ENCODE data around the gene UBXN10.
A peak's percentile ranks its signal among the peaks of the same experiment; 100 is the strongest.
"Not testable (repeated sequence)": the region's sequence is repeated elsewhere in the genome, so short reads cannot be mapped to it uniquely, and the experiment has no call there.

UBXN10 gene

DNA sequence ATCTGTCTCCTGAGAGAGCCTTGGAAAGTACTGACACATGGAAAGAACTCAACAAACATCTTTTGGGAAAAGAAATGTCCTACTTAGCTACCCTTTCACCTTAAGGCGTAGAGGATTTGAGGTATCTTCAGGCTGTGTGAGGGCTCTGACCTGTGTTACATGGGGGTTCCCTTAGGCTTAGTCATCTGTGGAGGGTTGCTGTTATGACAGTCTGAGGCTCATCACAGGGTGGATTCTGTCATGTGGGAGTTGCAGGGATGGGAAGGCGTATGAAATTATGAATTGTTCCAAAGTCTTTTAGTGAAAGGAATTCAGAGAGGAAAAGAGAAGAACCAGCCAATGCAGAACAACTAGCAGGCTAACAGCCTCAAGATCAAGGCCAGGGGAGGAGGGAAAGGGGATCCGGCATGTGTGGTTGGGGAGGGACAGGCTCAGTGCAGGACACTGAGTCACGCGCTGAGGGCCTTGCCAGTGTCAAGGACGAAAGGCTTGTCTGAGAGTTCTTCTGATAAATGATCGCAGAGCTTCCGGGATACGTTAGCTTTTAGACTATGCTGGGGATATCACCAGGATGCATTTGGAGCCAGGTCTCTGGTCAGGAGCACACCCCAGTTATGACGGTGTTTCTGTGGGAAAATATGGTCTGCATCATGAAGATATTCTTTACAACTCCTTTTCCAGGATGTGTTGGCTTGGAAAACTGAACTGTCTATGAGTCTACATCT lies 25.0 kb downstream of the UBXN10 start:
- DNase-seq: no peak

DNA sequence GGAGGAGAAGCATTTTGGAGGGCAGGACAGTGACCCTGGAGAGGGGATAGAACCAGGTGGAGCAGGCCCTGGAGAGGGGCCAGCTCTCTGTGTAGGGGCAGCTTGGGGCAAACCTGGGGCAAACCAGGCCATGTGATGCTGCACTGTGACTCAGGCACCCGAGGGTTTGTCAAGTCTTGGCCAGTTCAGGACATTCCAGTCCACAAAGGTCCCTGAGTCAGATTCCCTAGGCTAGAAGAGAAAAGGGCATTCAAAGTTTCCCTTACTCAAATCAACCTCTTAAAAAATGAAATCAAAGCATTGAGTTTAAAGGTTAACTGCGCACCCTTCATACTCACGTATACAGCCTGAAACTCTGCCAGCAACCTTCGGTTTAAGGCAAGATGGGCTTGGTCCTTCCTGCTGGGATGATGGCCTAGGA lies 25.6 kb downstream of the UBXN10 start:
- no peak for DNase-seq

DNA sequence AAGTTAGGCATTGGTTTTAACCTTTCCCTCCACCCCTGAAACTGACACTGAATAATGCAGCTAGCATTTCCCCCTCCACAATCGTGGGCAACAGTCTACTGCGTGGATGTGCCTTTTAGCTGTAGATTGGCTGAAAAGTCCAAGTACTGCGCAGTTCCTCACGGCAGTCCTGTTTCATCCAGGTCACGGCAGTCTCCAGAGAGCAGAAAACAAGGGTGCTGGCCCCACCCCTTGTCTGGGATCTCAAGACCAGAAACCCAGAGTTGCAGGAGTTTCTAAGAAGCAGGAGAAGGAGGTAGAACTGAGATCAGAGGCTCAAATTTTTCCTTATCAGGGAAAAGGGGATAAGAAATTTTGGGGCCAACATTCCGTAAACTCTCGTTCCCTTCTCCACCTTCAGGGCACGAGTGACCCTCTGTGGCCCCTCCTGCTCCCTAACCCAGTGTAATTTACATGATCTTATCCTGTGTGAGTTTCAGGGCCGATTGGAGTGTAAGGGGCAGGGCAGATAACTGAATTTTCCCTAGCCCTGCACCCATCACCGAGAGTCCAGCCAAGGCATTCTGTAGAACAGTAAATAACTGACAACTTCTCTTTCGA lies 26.3 kb downstream of the UBXN10 start:
- DNase-seq: no peak

DNA sequence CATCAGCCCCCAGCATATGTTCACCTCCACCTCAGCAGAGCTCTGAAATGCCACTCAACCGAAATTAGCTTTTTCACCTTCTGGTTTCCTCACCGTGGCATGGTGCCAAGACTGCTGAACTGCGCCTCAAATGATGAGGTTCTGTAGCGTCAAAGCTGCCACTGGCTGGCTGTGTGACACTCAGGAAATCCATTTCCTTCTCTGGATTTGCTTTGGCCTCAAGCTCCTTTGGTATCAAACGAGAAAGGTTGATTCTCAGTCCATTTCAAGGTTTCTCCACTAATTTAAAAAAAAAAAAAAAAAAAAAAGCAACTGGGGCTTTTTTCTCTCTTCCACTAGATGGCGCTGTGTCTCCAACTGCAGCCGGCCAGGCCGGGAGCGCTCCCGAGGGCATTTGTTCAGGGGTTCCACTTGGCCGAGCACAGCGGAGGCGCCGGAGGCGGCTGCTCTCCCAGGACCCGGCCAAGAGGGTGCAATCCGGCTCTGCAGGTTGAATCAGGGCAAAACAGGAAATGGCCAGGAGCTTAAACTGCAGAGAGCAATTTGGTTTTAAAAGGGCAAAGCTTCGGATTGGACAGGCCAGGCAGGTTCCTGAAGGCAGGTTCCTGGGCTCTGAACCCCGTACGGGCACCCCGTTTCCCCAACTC lies 26.9 kb downstream of the UBXN10 start:
- peak; percentile 28 for DNase-seq

DNA sequence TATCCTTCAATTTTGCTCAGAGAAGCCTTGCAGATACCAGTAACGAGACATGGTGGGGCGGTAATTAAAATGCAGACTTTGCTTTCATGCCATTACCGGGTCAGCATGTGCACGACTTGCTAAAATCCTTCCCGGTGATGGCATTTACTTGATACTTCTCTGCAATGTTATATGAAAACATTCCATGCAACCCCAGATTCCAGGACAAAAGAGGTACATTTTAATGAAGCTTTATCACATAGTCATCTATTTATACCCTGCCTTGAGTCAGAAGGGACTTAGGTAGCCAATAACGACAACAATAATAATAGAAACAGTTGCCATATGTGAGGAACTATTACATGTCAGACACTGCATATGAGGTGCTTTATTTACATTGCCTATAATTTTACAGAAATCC lies 29.8 kb downstream of the UBXN10 start:
- no peak for DNase-seq

- no peak for DNase-seq
Observed at GRCh38 chr1:20216574-20216973, 30.7 kb downstream of the UBXN10 start.

DNA sequence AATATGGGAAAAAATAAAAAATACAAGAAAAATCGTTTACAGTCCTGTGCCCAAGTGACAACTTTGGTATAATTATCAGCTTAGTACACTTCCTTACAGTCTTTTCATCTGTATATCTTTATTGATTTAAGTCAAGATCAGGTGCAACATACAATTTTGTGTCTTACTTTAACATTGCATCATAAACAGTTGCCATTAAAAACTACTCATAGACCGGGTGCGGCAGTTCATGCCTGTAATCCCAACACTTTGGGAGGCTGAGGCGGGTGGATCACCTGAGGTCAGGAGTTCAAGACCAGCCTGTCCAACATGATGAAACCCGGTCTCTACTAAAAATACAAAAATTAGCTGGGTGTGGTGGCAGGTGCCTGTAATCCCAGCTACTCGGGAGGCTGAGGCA lies 33.2 kb downstream of the UBXN10 start:
- DNase-seq: not testable (repeated sequence)

- DNase-seq: no peak
Observed at GRCh38 chr1:20220036-20220435, 34.1 kb downstream of the UBXN10 start.

- no peak for DNase-seq
Observed at GRCh38 chr1:20223106-20223505, 37.2 kb downstream of the UBXN10 start.

DNA sequence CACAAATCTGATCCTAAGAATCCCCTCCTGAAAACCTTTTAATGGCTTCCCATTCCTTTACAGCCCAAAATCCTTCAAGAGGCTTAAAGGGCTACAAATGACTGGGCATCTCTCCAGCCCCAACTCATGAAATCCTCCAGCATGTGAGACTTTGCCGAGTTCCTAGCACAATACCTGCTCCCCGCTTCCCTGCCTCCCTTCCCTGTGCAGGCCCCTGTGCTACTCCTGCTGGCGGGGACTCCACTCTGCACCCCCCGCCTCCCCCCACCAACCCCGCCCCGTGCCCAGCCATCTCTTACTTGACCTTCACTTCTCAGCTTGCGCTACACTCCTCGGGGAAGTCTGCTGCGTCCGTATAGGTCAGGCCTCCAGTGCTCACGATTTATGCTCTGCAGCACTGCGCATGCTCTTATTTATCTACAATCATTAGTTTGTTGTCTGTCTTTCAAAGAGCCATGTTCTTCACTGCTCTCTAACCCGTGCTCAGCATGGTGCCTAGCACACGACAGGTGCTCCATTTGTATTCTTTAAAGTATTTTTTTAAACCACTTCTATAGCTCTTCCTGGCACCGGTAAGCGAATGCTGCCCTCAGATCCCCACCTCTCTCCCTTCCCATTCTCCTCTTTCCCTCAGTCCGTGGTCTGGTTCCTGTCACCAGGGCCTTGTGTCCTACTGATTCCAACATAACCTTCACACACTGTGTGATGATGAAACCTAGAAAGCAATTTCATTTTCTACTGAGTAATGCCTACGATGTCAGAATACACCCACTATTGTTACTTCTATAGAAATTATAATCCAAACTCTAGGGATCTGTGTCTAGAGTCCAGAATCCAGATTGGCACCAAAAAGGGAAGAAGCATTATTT lies 37.9 kb downstream of the UBXN10 start:
- DNase-seq: no peak

- DNase-seq: no peak
Observed at GRCh38 chr1:20224546-20224945, 38.6 kb downstream of the UBXN10 start.

GRCh38 chr1:20227704-20228103 lies 41.8 kb downstream of the UBXN10 start:
- DNase-seq: no peak

DNA sequence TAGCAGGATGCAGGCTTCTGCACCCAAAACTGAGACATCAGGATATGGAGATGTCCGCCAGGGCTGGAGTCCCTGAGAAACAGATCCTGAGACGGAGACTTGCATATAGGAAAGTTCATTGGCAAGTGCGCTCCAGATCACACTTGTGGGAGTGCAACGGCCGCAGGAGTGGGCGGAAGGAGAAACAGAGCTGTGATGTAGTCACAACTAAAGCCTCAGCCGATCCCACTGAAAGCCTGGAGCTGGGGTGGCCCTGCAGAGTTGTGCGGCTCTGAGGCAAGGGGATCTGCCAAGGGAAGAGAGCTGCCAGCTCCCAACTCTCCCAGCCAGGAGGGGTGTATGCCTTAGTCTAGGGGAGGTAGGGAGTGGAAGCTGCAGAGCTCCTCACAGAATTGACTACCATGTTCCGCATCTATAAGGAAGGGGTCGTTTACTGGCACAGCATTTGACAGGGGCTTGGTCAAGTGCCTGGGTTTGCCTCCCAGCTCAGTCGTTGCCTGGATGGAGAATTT lies 42.5 kb downstream of the UBXN10 start:
- no peak for DNase-seq

GRCh38 chr1:20229171-20229570 lies 43.3 kb downstream of the UBXN10 start:
- no peak for DNase-seq

DNA sequence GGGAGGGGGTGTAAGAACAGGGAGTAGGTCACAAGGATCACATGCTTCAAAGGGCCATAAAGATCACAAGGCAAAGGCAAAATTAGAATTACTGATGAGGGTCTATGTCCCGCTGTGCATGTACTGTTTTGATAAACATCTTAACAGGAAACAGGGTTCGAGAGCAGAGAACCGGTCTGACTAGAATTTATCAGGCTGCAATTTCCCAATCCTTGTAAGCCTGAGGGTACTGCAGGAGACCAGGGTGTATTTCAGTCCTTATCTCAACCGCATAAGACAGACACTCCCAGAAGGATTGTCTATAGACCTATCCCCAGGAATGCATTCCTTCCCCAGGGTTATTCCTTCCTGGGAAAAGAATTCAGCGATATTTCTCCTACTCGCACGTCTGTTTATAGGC lies 46.7 kb downstream of the UBXN10 start:
- not testable (repeated sequence) for DNase-seq

DNA sequence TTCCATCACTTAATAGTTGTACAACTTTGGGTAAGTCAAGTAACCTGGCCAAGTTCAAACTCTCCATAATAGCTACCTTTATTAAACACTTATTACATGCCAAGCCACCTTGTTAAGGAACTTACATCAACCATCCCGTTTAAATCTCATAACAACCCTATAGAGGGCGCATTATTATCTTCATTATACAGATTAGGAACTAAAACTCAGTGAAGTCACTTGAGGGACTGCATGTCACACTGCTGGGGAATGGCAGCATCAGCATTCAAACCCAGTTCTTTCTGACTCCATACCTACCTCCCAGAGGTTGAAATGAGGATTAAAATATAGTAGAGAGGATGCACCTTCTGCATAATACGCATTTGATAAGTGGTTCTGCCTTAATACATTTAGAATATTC lies 47.5 kb downstream of the UBXN10 start:
- DNase-seq: no peak

DNA sequence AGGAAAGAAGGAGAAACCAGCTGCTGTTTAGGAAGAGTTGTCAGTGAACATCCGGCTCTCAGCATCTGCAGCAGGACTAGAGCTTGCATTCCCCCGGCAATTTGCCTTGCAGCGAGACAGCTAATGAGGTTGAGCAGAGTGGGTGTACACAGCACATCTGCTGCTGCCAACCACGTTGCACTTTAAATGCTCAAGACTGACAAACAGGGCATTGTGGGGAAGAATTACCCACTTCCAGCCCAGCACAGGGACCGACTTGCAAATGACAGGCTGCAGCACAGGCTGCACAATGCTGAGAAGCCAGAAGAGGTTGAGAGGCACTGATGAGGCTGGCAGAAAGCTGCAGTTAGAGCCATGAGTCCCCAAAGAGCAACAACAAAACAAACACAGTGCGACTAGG lies 48.0 kb downstream of the UBXN10 start:
- no peak for DNase-seq

DNA sequence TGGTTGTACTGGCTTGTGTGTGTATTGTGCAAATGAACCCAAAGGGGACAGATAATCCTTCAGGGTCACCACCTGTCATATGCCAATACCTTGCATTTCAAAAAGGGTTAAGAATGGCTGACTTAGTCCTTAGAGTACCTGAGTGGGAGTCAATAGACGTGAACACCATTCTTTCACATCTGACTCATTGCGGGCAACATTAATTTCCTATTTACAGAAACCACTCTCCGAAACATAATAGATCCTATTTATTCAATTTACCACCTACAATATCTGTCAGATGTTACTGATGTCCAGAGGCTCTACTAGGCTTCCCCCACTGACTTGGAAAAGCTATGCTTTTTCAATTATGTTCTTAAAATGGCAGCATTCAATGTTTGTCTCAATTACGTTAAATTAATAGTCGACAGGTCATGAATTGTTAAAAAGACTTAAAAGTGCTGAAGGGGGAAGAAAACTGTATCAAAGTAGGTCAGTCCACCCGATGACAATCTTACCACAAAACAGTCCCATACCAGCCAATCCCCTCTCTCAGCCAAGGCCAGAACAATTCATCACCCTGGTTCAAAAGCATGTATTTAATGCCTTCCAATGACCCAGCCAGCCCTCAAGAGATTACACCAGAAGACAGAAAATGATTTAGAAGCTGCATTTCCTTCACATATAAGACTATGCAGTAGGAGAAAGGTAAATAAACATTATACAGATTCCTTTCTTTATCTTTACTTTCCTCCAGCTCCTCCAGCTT lies 49.1 kb downstream of the UBXN10 start:
- DNase-seq: no peak

DNA sequence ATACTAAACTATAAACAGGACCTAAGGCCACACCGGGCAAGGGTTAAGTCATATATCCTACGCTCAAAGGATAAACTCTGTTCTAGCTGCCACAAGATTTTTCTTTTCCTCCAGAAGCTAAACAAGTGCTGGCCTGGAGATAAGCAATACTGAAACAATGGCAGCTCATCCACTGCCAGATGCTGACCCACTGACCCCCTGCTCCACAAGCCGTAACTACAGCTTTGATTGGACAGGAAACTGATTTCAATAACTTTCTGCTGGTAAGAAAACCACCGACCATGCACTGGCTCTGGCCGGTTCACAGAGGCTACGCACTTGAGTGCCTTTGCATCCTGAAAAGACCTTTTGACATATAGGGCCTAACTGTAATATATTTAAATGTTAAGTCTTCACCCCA lies 51.8 kb downstream of the UBXN10 start:
- DNase-seq: no peak

DNA sequence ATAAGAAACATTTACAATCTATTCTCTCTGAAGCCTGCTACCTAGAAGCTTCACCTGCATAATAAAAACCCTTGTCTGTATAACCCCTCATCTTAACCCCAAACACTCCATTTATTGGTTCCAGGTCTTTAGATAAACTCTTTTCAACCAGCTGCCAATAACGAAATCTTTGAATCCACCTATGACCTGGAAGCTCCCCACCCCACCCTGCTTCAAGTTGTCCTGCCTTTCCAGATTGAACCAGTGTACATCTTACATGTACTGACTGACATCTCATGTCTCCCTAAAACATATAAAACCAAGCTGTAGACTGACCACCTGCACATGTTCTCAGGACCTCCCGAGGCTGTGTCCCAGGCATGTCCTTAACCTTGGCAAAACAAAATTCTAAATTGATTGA lies 54.1 kb downstream of the UBXN10 start:
- DNase-seq: no peak

DNA sequence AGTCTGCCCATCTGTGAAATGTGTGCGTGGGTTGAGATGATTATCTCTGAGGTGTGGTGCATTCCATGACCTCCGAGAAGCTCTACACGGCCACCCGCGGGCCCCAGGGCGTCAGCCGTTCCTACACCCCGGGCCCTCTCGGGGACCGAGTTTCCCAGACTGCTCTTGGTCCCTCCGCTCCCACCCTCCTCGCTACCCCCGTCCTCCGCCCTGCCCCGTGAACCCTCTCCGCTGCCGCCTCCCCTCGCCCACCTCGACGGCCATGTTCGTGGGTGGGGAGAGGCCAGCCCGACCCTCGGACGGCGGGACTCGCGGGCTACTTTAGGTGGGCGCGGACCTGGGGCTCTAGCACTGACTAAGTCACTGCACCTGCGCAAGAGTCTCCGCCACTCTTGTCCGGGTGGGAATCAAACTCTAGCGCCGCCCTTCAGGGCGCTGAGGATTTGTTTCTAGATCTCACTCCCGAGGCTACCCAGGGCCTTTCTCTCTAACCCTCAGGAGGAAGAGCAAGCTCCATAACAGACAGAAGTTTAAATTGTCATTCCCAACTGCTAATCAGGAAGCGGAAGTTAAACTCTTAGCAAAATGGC lies 57.1 kb downstream of the UBXN10 start:
- no peak for DNase-seq
